Activated CD4-positive, alpha-beta T cell treated with anti-CD3 and anti-CD28 coated beads, Interleukin-2, amount 50 U/mL, for 48 hours (primary cell): ENCODE measurements around the gene NDRG3.
"Not testable (repeated sequence)": the region's sequence is repeated elsewhere in the genome, so short reads cannot be mapped to it uniquely, and the experiment has no call there.

Source experiments
- DNase-seq, 2 experiments: peaks; one replicate each; pipeline ENCODE4 v3.0.0-alpha.2; 2020

Gene NDRG3

GRCh38 chr20:36686944-36687343 lies 58.9 kb downstream of the NDRG3 start:
- DNase-seq, result no peak

- no peak for DNase-seq
Observed at GRCh38 chr20:36686504-36686903, 59.4 kb downstream of the NDRG3 start.

DNA sequence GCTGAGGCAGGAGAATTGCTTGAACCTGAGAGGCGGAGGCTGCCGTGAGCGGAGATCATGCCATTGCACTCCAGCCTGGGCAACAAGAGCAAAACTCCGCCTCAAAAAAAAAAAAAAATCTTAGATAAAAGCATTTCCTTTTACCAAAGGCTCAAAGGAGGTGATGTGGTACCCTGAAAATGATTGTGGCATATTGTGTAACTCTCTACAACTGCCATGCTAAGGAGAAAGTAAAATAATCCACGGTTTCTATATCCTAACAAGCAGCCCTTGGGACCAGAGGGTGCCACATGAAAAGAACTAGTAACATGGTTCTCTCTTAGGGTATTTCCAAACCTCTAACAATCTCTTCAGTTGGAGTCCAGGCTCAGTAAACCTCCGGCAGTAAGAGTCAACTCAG lies 61.1 kb downstream of the NDRG3 start:
- DNase-seq, result no peak

GRCh38 chr20:36682311-36682710 lies 63.6 kb downstream of the NDRG3 start:
- DNase-seq, result no peak

DNA sequence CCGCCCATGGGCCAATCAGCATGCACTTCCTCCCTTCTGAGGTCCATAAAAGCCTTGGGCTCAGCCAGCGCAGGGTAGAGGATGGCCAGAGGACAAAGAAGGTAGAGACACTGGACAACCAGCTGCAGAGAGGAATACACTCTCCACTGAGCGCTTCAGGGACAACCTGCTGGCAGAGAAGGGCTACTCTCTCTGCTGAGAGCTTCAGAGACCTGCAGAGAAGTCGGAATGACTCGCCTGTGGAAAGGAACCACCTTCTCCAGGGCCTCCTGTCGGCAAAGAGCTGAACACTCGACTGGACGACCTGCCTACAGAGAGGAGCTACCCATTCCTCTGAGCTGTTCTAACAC lies 68.5 kb downstream of the NDRG3 start:
- DNase-seq, result no peak

DNA sequence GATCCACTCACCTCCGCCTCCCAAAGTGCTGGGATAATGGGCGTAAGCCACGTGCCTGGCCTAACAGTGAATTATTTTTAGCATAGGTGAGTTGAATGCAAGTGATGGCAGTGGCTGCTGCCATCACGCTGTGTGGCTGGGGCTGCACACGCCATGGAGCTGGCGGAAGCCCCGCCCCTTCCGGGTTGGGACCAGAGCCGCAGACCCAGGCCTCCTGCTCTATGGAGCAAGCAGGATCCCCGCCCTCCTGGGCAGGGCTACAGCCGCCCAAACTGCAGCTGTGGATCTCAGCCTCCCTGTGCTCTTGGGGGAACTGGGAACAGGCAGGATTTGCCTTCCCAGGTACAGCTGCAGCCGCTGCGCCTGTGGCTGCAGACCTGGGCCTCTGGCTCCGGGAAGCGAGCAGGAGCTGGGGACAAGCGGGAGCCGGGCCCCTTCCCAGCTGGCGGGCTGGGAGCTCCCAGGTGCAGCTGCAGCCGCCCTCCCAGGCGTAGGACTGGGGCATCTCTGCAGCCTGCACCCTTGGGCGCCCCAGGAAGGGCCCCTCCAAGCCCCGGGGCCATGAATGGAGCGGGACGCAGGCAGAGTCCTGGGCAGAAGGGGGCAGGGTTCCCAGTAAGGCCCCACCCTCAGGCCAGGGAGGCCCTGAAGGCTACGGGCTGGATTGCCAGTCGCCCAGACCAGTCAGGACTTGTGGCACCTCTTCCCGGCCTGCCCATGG lies 69.0 kb downstream of the NDRG3 start:
- DNase-seq, result no peak

DNA sequence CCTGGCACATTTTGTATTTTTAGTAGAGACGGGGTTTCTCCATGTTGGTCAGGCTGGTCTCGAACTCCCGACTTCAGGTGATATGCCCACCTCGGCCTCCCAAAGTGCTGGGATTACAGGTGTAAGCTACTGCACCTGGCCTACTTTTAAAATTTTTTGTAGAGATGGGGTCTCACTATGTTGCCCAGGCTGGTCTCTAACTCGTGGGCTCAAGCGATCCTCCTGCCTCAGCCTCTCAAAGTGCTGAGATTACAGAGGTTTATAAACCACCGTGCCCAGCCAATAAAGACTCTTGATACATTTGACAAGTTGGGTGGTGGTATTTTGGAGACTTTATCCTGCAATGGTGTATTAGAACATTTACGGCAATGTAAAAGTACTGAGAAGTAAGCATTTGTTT lies 70.3 kb downstream of the NDRG3 start:
- not testable (repeated sequence) for DNase-seq

- DNase-seq, result no peak
Observed at GRCh38 chr20:36672991-36673390, 72.9 kb downstream of the NDRG3 start.

GRCh38 chr20:36670665-36671357 lies 75.1 kb downstream of the NDRG3 start:
- DNase-seq, result no peak

- no peak for DNase-seq
Observed at GRCh38 chr20:36666181-36666740, 79.6 kb downstream of the NDRG3 start.

DNA sequence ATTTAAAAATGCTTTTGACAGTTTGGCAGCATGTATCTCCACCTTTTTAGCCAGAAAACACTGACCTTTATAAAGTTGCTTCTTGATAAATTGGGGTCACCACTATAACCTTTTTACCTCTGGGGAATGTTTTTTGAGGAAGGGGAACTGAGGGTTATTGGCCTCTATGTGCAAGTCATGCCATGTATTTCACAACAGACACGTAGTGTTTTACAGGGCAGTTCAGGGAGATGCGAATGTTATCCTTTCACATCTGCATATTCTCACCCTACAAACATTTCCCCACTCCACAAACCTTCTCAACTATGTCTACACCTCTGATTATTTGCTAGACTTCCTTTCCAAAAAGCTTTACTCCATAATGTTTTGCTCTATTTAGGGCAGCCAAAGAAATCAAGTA lies 82.9 kb downstream of the NDRG3 start:
- DNase-seq, result no peak

DNA sequence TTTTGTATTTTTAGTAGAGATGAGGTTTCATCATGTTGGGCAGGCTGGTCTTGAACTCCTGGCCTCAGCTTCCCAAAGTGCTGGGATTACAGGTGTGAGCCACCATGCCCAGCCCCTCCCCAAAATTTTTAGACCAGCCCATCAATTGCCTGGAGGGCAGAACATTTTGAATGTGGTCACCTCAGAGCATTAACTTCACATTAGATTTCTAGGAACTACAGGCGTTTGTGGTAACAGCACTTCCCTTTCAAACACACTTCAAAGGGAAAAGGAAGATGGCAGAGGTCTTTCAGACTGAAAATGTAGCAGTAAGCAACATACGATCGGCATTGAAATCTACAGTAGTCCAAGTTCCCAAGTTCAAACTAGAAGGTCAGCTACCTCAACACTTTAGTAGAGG lies 87.6 kb downstream of the NDRG3 start:
- DNase-seq, result no peak

GRCh38 chr20:36656733-36657132 lies 89.2 kb downstream of the NDRG3 start:
- DNase-seq, result no peak

DNA sequence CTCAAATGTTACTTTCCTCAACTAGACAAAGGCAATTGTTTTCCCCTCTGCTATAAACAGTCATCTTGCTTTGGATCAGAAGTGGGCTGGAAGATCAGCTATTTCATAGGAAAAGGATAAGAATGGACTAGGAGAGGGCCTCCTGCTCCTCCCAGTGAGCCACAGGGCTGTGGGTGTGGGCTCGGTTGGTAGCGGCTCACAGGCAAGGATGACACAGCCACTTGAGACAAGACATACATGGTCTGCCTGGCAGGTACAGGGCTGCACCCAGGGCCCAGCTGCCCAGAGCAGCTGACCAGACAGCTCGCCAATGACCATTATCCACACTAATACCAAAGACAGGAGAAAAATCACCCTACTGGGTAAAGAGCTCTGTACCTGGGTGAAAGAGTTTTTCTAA lies 90.9 kb downstream of the NDRG3 start:
- DNase-seq, result no peak

DNA sequence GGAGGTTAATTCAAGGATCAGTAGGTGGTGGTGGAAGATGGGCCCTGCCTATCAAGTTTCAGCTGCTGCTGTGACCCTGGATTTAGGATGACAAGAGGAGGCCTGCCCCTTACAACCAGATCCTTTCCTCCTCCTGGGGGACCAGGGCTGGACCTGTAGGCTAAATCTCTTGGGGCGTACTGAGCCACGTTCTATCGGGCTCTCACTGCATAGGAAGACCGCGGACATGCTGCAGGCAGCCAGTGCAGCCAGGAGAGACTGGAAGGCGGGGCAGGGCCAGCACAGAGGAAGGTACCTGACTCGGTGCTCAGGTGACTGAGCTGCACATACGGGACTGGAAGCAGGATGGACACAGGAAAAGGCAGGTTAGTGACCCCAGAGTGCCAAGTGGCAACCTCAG lies 91.4 kb downstream of the NDRG3 start:
- no peak for DNase-seq

- no peak for DNase-seq
Observed at GRCh38 chr20:36653456-36653855, 92.4 kb downstream of the NDRG3 start.

DNA sequence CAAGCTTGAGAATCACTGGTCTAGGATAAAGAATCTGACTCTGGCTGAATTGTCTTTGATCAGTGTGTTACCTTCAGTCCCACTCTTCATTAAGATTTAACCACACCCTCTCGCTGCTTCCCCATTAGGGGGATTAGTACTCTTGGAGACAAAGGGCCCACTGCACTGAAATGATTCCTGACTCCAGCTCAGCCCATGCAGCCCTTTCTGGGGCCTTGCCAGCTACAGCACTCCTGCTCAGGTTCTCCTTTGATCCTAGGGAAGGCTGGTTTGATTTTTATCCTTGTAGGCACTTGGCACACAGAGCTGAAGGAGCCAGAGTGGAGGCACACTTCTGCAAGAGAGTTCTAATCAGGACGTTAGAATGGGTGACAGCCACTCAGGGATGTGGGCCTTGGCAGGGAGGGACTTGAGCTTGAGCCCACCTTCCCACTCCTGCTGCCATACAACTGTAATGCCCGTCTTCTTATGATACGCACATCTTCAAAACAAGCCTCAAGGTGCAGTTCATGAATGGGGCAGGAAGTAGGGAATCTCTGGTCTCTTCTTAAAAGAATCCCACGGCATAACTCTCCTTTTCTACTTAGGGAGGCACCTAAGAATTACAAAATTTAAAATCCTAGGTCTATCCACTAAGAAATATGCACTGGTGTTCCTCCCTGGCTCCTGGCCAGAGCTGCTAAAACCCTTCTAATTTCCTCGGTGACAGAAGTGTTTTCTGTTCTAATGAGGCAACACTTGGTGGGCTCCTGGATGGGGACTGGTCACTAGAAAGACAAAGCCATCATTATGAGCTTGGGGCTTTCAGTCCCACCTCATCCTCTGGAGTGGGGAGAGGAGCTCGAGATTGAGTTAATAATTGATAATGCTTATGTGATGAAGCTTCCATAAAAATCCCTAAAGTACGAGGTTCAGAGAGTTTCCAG lies 98.4 kb downstream of the NDRG3 start:
- DNase-seq, result no peak

DNA sequence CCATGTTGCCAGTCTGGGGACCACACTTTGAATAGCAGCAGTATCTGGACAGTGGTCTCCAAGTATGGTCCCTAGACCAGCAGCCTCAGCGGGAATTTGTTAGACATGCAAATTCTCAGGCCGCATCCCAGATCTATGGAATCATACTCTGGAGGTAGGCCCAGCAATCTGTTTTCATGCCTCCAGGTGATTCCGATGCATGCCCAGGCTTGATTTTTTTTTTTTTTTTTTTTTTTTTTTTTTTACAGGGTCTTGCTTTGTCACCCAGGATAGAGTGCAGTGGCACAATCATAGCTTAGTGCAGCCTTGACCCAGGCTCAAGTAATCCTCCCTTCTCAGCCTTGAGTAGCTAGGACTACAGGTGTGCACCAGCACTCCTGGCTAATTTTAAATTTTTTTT lies 99.2 kb downstream of the NDRG3 start:
- no peak for DNase-seq

DNA sequence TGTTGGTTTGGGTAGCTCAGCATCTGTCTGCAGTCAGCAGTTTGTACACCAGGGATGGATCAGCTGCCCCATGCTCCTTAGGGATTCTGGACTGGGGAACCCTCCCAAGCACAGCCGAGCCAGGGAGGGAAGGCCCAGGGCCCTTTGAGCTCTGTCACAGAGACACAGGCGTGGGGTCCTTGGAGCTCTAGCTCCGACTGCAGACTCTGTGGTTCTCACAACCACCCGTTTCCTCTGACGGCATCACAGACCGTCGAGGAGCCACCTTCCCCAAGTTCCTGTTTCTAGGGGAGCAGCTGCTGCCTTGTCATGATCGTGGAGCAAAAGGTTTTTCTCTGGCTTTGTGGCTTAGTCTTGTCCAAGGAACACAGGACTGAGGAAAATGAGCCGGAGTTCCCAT lies 99.9 kb downstream of the NDRG3 start, which contains the start of gene SLA2:
Gene SLA2, minus strand, starts transcription at position 199 of the 400 bp plus-strand sequence. CDS start 4,861 bp downstream, outside the sequence.
- DNase-seq, result peak; percentile 68 to 73

GRCh38 chr20:36645353-36645752 lies 100.5 kb downstream of the NDRG3 start:
- peak in 1 of 2 experiments; percentile 12 for DNase-seq

DNA sequence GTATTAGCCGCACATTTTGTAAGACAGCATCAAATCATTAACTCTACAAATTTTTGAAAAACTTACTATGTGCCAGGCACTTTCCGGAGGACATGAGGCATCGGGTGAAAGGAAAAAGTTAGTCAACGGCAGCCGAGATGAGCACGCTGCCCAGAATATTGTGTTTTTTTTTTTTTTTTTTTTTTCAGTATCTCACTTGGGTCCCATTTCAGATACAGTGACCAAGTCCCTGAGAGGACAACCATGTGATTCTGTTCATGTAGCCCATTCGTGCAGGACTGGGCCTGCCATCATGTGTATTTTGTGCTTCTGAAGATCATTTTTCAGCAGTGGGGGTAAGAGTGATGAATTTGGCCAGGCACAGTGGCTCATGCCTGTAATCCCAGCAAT lies 101.2 kb downstream of the NDRG3 start:
- peak in 1 of 2 experiments; percentile 60 for DNase-seq

- peak; percentile 65 to 72 for DNase-seq
Observed at GRCh38 chr20:36644032-36644705, 101.7 kb downstream of the NDRG3 start.

- DNase-seq, result no peak
Observed at GRCh38 chr20:36642136-36642535, 103.8 kb downstream of the NDRG3 start.
